HEK293T (cell line): ENCODE data around the gene VAMP2.

Experiments used
- CTCF ChIA-PET: fragments of 350-600 bp; formaldehyde crosslinking; extraction: SDS; loops from one replicate; lab custom pipeline; 2021; ENCODE audit warnings: antibody characterized with exemption, inconsistent platforms; lab: Yijun Ruan, JAX
- POLR2A ChIA-PET: fragments of 350-600 bp; formaldehyde crosslinking; extraction: SDS; loops from one replicate; lab custom pipeline; 2020; ENCODE audit warnings: antibody characterized with exemption, inconsistent platforms; lab: Yijun Ruan, JAX
- DNase-seq: peaks from one replicate; pipeline ENCODE4 v3.0.0; 2012; ENCODE audit warnings: mixed read lengths; ENCODE audit errors: extremely low spot score
- BHLHE40 ChIP-seq: fragments of 450-650 bp; IDR thresholded peaks from 2 replicates; pipeline ENCODE4 v1.6.1; 2016; ENCODE audit warnings: mild to moderate bottlenecking, moderate library complexity, borderline replicate concordance
- ELF4 ChIP-seq: fragments of 450-650 bp; IDR thresholded peaks from 2 replicates; pipeline ENCODE4 v1.6.1; 2017; ENCODE audit warnings: antibody characterized with exemption
- FOXK2 ChIP-seq: fragments of 450-650 bp; IDR thresholded peaks from 2 replicates; pipeline ENCODE4 v1.6.1; 2016; ENCODE audit warnings: mild to moderate bottlenecking
- FOXM1 ChIP-seq: fragments of 450-650 bp; IDR thresholded peaks from 2 replicates; pipeline ENCODE4 v1.6.1; 2017; ENCODE audit warnings: mild to moderate bottlenecking, borderline replicate concordance
- HDGF ChIP-seq: fragments of 450-650 bp; IDR thresholded peaks from 2 replicates; pipeline ENCODE4 v1.6.1; 2017; ENCODE audit warnings: antibody characterized with exemption, borderline replicate concordance
- L3MBTL2 ChIP-seq: fragments of 450-650 bp; conservative IDR thresholded peaks from 2 replicates; pipeline ENCODE4 v1.6.1; 2016; ENCODE audit warnings: mild to moderate bottlenecking
- LEF1 ChIP-seq: fragments of 450-650 bp; IDR thresholded peaks from 2 replicates; pipeline ENCODE4 v1.6.1; 2017; ENCODE audit warnings: mild to moderate bottlenecking, borderline replicate concordance
- NFRKB ChIP-seq: fragments of 450-650 bp; IDR thresholded peaks from 2 replicates; pipeline ENCODE4 v1.6.1; 2016; ENCODE audit warnings: mild to moderate bottlenecking, moderate library complexity
- PKNOX1 ChIP-seq: fragments of 450-650 bp; IDR thresholded peaks from 2 replicates; pipeline ENCODE4 v1.6.1; 2016
- TARDBP ChIP-seq: fragments of 450-650 bp; IDR thresholded peaks from 2 replicates; pipeline ENCODE4 v1.6.1; 2016
- ZNF384 ChIP-seq: fragments of 450-650 bp; IDR thresholded peaks from 2 replicates; pipeline ENCODE4 v1.6.1; 2016

Gene VAMP2

GRCh38 chr17:8162233-8162996 lies at the start of gene VAMP2:
Gene VAMP2, minus strand, starts transcription at chr17:8162948. Its CDS starts 69 bp downstream, at chr17:8162879.
- CTCF ChIA-PET = no interaction called here
- TF ChIP-seq LEF1 (peak; percentile 60; the same call in 1 of the 2 replicates), TARDBP (no peak)
- DNase-seq = no peak
- POLR2A ChIA-PET = interaction anchor here (0.8 to 2.6 kb wide), 3 partner anchors 11 to 36 kb away, joined by 3 to 12 read pairs (median 3); no protein-coding TSS in a partner anchor

- 0 out of 2 replicates have a peak, but pooled peaks have one; percentile 9 for TF ChIP-seq ZNF384
- TF ChIP-seq NFRKB = no peak
- TF ChIP-seq ELF4 = no peak
- no peak for TF ChIP-seq BHLHE40
- TF ChIP-seq L3MBTL2 = peak; percentile 38
- CTCF ChIA-PET = interaction anchor here (0.6 to 1.9 kb wide), 4 partner anchors 11 to 89 kb away, joined by 3 to 6 read pairs (median 4); no protein-coding TSS in a partner anchor
- POLR2A ChIA-PET = interaction anchor here (0.9 to 7.6 kb wide), 23 partner anchors 10 to 295 kb away, joined by 3 to 98 read pairs (median 9); partner anchors contain the start of genes BORCS6, CTC1, HES7 and SLC25A35
- no peak for DNase-seq
These were observed 48.2 kb upstream of the VAMP2 start for GRCh38 chr17:8210761-8211458.

GRCh38 chr17:8209907-8210760 lies 47.4 kb upstream of the VAMP2 start, which contains the start of gene AURKB:
Gene AURKB, minus strand, starts transcription at chr17:8210575. Its CDS starts 351 bp downstream, at chr17:8210224.
- TF ChIP-seq L3MBTL2 (peak; percentile 97), FOXM1 (peak; percentile 96), PKNOX1 (no peak), NFRKB (no peak)
- peak; percentile 92 for DNase-seq
- CTCF ChIA-PET = interaction anchor here (0.5 to 1.9 kb wide), 4 partner anchors 11 to 81 kb away, joined by 3 to 6 read pairs (median 5); no protein-coding TSS in a partner anchor
- POLR2A ChIA-PET = interaction anchor here (0.7 to 7.6 kb wide), 29 partner anchors 10 to 295 kb away, joined by 3 to 98 read pairs (median 4); partner anchors contain the start of genes ALOXE3, BORCS6, CTC1 and HES7

- DNase-seq = no peak
- ChIA-PET POLR2A (interaction anchor here (1.0 to 7.6 kb wide), 4 partner anchors 13 to 33 kb away, joined by 3 to 87 read pairs (median 8); partner anchors contain the start of gene BORCS6), CTCF (no interaction called here)
- TF ChIP-seq HDGF (no peak), L3MBTL2 (no peak), PKNOX1 (no peak), FOXK2 (no peak), TARDBP (no peak)
These were observed 43.8 kb upstream of the VAMP2 start for GRCh38 chr17:8206536-8206935.

- POLR2A ChIA-PET = interaction anchor here (1.7 kb wide), 1 partner anchor 13 kb away, joined by 8 read pairs; no protein-coding TSS in a partner anchor
- DNase-seq = no peak
- CTCF ChIA-PET = no interaction called here
- no peak for TF ChIP-seq L3MBTL2
- 0 out of 2 replicates have a peak, but pooled peaks have one; percentile 5 for TF ChIP-seq ELF4
These were observed 42.2 kb upstream of the VAMP2 start for GRCh38 chr17:8204761-8205555.

- TF ChIP-seq FOXK2 = no peak
- peak; percentile 78 for TF ChIP-seq L3MBTL2
- TF ChIP-seq PKNOX1 = peak; percentile 80
- ChIA-PET POLR2A (interaction anchor here (0.8 to 10.5 kb wide), 19 partner anchors 7 to 201 kb away, joined by 3 to 135 read pairs (median 6); partner anchors contain the start of genes AURKB, CTC1, HES7 and PER1), CTCF (interaction anchor here (0.9 to 1.0 kb wide), 2 partner anchors 17 to 60 kb away, joined by 3 to 6 read pairs; partner anchors contain the start of gene AURKB)
- peak; percentile 76 for DNase-seq
These were observed 29.5 kb upstream of the VAMP2 start for GRCh38 chr17:8192070-8192815.
